HG02798 (cell line): ENCODE data around the gene PRDM1.

Experiments
- ATAC-seq: cut with Tn5 transposase; IDR thresholded peaks from one replicate; pipeline ENCODE4 v1.9.1; 2021; ENCODE audit warnings: mild to moderate bottlenecking; ENCODE audit not compliant: unreplicated experiment, poor library complexity

Gene PRDM1

GRCh38 chr6:106069478-106069877 lies 16.7 kb upstream of the PRDM1 start:
- ATAC-seq, result no peak

- ATAC-seq, result no peak
Measured at GRCh38 chr6:106070636-106071035, 15.5 kb upstream of the PRDM1 start.

- ATAC-seq, result no peak
Measured at GRCh38 chr6:106072501-106073090, 13.5 kb upstream of the PRDM1 start.

- no peak for ATAC-seq
Measured at GRCh38 chr6:106074146-106074545, 12.0 kb upstream of the PRDM1 start.

- ATAC-seq, result no peak
Measured at GRCh38 chr6:106076139-106076538, 10.0 kb upstream of the PRDM1 start.

- no peak for ATAC-seq
Measured at GRCh38 chr6:106077170-106077569, 9.0 kb upstream of the PRDM1 start.

- ATAC-seq, result no peak
Measured at GRCh38 chr6:106077881-106078280, 8.3 kb upstream of the PRDM1 start.

- no peak for ATAC-seq
Measured at GRCh38 chr6:106079961-106080762, 6.0 kb upstream of the PRDM1 start.

GRCh38 chr6:106080763-106081095 lies 5.4 kb upstream of the PRDM1 start:
- no peak for ATAC-seq

GRCh38 chr6:106081715-106082114 lies 4.4 kb upstream of the PRDM1 start:
- no peak for ATAC-seq

GRCh38 chr6:106082735-106083398 lies 3.3 kb upstream of the PRDM1 start:
- no peak for ATAC-seq

GRCh38 chr6:106083618-106084017 lies 2.5 kb upstream of the PRDM1 start:
- no peak for ATAC-seq

GRCh38 chr6:106084106-106084988 lies 1.8 kb upstream of the PRDM1 start:
- ATAC-seq, result peak; percentile 74

GRCh38 chr6:106084989-106085691 lies 996 bp upstream of the PRDM1 start:
- no peak for ATAC-seq

GRCh38 chr6:106085692-106085983 lies 498 bp upstream of the PRDM1 start:
- ATAC-seq, result no peak

GRCh38 chr6:106086814-106087175 lies 659 bp downstream of the PRDM1 start:
- no peak for ATAC-seq

- ATAC-seq, result no peak
Measured at GRCh38 chr6:106087548-106088325, 1.6 kb downstream of the PRDM1 start.

- no peak for ATAC-seq
Measured at GRCh38 chr6:106090001-106090400, 3.9 kb downstream of the PRDM1 start.

- no peak for ATAC-seq
Measured at GRCh38 chr6:106092279-106092678, 6.1 kb downstream of the PRDM1 start.
